Activated T-helper 2 cell treated with anti-CD3 and anti-CD28 coated beads, Interferon-gamma antibody, Interleukin-2, Interleukin-4, amounts not matched to agents 10 μg/mL and 5 μg/mL and 100 μg/mL, durations not matched to agents 14 hours and 24 hours and 36 hours (primary cell): ENCODE data around the gene NUDCD3. TPM values are rescaled to one million over a fixed set of nuclear protein-coding genes. Genes with fewer than 3 reads are reported as not detected.
"Not testable (repeated sequence)": the region's sequence is repeated elsewhere in the genome, so short reads cannot be mapped to it uniquely, and the experiment has no call there.

Experiments used
- DNase-seq: peaks from one replicate; pipeline ENCODE4 v3.0.0; 2021; ENCODE audit warnings: low spot score
- H3K27ac Mint-ChIP-seq: one replicate; pipeline ENCODE4 v1.8.0; 2021; ENCODE audit warnings: mixed read lengths
- H3K27me3 Mint-ChIP-seq: one replicate; pipeline ENCODE4 v1.8.0; 2021; ENCODE audit warnings: low read depth, mixed read lengths
- H3K36me3 Mint-ChIP-seq: one replicate; pipeline ENCODE4 v1.8.0; 2021; ENCODE audit warnings: low read depth, mixed read lengths
- H3K4me1 Mint-ChIP-seq: one replicate; pipeline ENCODE4 v1.8.0; 2021; ENCODE audit warnings: low read depth, mixed read lengths
- H3K4me3 Mint-ChIP-seq: one replicate; pipeline ENCODE4 v1.8.0; 2021; ENCODE audit warnings: low read depth, mild to moderate bottlenecking, moderate library complexity, mixed read lengths
- H3K9me3 Mint-ChIP-seq: one replicate; pipeline ENCODE4 v1.8.0; 2021; ENCODE audit warnings: mixed read lengths
- intact Hi-C: fragments of 100-400 bp; cut with micrococcal nuclease; formaldehyde crosslinking; loops from one replicate; pipeline ENCODE4 v1.15.1; 2023
- total RNA-seq: library from RNA; stranded (reverse); gene quantifications from 2 replicates; pipeline ENCODE4 v1.2.3, GENCODE V29; 2022

The NUDCD3 gene
- total RNA-seq, 1 donor from 2014 or later: 86.8 TPM

DNA sequence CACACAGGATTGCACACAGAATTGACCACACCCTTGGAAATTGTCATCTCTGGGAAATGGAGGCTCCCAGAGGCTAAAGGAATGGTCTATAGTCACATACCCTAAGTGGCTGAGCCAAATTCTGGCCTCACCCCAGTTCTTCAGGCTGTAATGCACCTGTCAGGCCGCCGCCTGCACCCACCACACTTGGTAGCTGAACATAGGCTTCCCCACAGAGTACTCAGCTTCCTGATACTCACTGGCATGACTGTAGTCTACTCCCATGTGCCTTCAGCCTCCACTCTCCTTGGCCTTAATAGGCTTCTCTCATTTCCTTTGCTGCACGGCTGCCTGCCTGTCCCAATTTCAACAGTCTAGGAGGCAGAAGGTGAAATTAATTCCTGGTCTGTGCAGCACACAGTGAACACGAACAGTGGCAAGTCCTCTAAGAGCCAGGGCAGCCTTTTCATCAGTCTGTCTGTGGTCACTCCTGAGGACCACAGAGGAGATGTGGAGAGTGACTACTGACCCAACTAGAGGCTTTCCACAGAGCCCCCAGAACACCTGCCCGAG lies 42.5 kb downstream of the NUDCD3 start:
- Mint-ChIP-seq H3K27ac (no peak overlapping the region), H3K4me1 (peaks cover 23% of the 10 kb centered on the region), H3K4me3 (no peak overlapping the region), H3K27me3 (no peaks in the 10 kb centered on the region), H3K36me3 (peaks cover 59% of the 10 kb centered on the region), H3K9me3 (no peaks in the 10 kb centered on the region)
- no peak for DNase-seq
- intact Hi-C loops: no loop called here

DNA sequence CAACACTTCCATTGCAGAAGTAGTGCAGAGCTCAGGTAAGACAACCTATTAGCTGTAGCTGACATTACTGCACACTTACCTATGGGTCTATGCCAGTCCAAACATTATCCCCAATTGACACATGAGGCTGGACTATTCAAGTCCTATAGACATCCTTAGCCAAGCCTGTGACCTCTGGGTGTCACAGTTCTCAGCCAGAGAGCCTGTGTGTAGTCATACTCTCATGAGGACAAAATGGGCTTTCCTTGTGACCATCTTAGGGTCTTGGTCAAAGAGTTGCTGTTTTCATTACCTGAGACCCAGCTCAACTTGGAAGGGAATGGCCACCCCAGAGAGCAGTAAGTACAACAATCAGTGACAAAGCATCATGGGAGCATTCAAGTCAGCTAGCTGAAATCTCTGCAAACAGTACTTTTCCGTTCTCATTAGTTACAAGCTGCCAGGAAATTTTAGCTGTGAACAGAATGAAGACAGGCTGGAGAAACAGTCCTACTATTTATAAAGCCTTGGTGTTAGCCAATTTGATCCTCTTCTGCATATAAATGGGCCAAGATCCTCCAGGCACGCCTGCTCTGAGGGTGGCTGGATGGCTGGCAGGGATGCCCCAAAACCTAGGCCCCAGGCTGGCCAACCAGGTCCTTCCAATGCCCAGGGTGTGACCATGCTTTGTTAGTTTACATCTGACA lies 44.3 kb downstream of the NUDCD3 start:
- no peak for DNase-seq
- no peak overlapping the region for H3K4me3 Mint-ChIP-seq
- H3K36me3 Mint-ChIP-seq: peaks cover 53% of the 10 kb centered on the region
- intact Hi-C loops: no loop called here
- no peaks in the 10 kb centered on the region for H3K27me3 Mint-ChIP-seq
- H3K9me3 Mint-ChIP-seq: no peaks in the 10 kb centered on the region
- peaks cover 18% of the 10 kb centered on the region for H3K4me1 Mint-ChIP-seq
- H3K27ac Mint-ChIP-seq: no peak overlapping the region

DNA sequence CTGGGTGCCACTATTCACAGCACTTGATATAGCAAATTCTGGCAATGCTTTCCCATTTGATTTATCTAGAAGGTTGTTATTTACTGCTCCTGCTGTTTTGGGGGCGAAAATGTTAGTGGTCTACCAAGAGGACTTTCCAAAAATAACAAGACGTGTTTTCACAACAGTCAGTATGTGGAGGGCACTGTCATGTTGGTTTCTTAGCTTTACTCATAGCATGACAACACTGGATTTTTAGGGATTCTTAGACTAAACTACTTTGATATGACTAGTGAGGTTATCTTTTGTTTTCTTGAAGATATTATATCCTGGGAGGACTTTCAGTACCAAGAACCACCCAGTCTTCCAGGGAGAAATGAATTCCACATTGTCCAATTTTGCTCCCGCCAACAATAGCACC lies 49.4 kb downstream of the NUDCD3 start:
- Mint-ChIP-seq H3K4me1 (peaks cover 11% of the 10 kb centered on the region), H3K36me3 (peaks cover 36% of the 10 kb centered on the region), H3K9me3 (no peaks in the 10 kb centered on the region), H3K27ac (no peak overlapping the region), H3K27me3 (no peaks in the 10 kb centered on the region), H3K4me3 (no peak overlapping the region)
- intact Hi-C loops: no loop called here
- no peak for DNase-seq

DNA sequence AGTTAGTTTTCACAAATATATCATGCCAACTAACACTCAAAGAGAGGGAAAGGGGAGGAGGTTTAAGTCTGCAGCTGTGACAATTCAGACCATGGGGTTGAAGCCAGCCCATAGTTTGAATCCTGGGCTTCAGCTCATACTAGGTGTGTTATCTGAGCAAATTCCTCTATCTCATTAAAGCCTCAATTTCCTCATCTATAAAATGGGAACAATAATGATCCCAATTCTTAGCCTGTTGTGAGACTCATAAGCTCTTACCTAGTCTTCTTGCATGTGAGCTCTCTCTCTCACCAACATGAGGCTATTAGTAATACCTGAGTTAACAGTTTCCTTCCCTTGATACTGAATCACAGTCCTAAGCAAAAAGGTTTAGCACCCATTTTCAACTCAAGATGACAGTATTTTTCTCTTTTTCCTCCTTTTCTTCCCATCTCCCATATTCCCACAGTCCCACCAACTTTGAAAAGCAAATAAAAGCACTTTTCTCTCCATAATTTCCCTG lies 49.8 kb downstream of the NUDCD3 start:
- Mint-ChIP-seq H3K36me3 (peaks cover 33% of the 10 kb centered on the region), H3K4me3 (no peak overlapping the region), H3K27me3 (no peaks in the 10 kb centered on the region), H3K4me1 (peaks cover 13% of the 10 kb centered on the region), H3K9me3 (no peaks in the 10 kb centered on the region), H3K27ac (no peak overlapping the region)
- intact Hi-C loops: no loop called here
- no peak for DNase-seq

DNA sequence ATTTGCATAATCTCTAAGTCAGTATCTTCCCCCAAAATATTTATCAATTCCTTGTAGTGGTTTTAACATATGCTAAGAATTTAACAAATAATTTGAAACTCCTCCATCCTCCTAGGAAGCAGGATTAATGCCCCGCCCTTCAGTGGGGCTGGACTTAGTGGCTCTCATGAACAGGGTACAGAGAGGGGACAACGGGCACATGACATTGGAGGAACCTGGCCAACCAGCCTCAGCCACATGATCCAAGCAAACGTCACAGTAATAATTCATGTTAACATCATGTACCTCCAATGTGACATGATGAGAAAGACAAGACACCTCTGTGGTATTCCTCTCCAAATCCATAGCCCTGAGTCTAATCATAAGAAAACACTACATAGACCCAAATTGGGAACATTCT lies 50.5 kb downstream of the NUDCD3 start:
- Mint-ChIP-seq H3K36me3 (peaks cover 31% of the 10 kb centered on the region), H3K4me3 (no peak overlapping the region), H3K4me1 (peaks cover 18% of the 10 kb centered on the region), H3K9me3 (no peaks in the 10 kb centered on the region), H3K27me3 (no peaks in the 10 kb centered on the region), H3K27ac (no peak overlapping the region)
- no peak for DNase-seq
- intact Hi-C loops: loop anchor here (5.0 kb wide), 1 partner anchor 37 kb away; no protein-coding TSS in a partner anchor

DNA sequence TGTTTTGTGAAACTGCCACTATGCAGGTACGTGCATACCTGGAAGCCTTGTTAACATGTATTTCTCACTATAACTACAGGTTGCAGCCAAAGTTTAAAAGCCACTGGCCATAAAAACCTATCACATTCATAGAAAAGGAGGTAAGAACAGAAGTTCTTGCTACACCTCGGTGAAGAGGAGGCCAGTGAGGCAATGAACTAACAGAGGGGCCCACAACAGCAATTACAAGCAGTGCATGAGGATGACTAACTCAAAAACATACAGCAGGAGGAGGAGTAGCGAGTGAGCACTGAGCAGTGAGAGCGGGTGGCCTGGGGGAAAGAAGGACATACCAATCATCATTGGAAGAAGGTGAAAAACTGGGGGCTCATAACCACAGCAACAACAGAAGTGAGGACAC lies 51.6 kb downstream of the NUDCD3 start:
- Mint-ChIP-seq H3K27me3 (no peaks in the 10 kb centered on the region), H3K27ac (peak overlapping the region; percentile 17), H3K36me3 (peaks cover 26% of the 10 kb centered on the region), H3K4me3 (no peak overlapping the region), H3K9me3 (no peaks in the 10 kb centered on the region), H3K4me1 (peaks cover 19% of the 10 kb centered on the region)
- no peak for DNase-seq
- intact Hi-C loops: loop anchor here (5.0 kb wide), 1 partner anchor 38 kb away; no protein-coding TSS in a partner anchor

DNA sequence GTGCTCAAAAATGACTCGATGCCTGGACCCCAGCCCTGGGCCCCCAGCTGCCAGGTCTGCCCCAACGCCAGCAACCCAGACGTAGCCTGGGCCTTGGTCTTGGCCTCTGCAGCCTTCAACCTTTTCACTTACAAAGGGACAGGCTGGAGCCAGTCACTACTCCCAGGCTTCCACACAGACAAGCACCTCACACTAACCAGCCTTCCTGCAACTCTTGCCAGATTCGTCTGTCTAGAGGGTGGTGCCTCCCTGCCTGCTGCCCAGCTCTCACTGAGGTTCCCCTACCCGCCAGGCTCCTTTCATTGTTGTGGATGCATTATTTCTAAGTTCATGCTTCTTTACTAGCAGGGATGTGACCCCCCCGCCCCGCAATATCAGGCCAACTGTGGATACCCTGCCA lies 56.3 kb downstream of the NUDCD3 start:
- intact Hi-C loops: no loop called here

DNA sequence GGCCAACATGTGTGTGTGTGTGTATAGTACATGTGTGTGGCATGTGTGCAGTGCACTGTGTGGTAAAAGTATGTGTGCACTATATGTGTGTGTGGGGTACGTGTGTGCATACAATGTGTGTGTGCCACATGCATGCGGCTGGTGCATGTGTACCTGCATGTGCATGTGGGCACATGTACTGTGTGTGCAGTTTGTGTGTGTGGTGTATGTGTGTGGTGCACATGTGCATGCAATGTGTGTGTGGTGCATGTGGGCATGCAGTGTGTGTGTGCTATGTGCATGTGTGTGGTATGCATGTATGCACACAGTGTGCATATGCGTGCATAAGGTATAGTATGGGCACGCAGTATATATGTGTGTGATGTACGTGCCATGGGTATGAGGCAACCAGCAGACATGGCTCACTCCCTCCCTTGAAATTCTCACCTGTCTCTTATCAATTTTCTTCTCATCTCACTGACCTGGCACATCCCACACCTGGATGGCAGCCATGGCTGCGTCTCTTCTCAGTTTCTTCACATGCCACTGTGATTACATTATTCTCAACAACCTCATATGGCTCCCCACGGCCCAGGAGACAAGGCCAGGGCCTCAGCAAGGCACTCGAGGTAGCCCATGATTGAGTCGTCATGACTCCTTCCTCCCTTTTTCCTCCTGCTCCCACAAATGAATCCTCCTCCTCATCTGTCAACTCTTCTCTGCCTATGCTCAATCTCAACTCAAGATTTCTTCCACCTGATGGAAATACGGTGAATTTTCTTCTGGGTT lies 57.0 kb downstream of the NUDCD3 start:
- Mint-ChIP-seq H3K27me3 (no peaks in the 10 kb centered on the region), H3K9me3 (no peaks in the 10 kb centered on the region), H3K4me1 (peaks cover 26% of the 10 kb centered on the region), H3K4me3 (no peak overlapping the region), H3K36me3 (peaks cover 31% of the 10 kb centered on the region), H3K27ac (no peak overlapping the region)
- intact Hi-C loops: no loop called here
- no peak for DNase-seq

More for the DNA sequence above, 56.3 kb downstream of the NUDCD3 start:
- no peaks in the 10 kb centered on the region for H3K9me3 Mint-ChIP-seq
- no peak overlapping the region for H3K27ac Mint-ChIP-seq
- no peak overlapping the region for H3K4me3 Mint-ChIP-seq
- no peak for DNase-seq
- H3K36me3 Mint-ChIP-seq: peaks cover 29% of the 10 kb centered on the region
- H3K4me1 Mint-ChIP-seq: peaks cover 29% of the 10 kb centered on the region
- H3K27me3 Mint-ChIP-seq: no peaks in the 10 kb centered on the region

DNA sequence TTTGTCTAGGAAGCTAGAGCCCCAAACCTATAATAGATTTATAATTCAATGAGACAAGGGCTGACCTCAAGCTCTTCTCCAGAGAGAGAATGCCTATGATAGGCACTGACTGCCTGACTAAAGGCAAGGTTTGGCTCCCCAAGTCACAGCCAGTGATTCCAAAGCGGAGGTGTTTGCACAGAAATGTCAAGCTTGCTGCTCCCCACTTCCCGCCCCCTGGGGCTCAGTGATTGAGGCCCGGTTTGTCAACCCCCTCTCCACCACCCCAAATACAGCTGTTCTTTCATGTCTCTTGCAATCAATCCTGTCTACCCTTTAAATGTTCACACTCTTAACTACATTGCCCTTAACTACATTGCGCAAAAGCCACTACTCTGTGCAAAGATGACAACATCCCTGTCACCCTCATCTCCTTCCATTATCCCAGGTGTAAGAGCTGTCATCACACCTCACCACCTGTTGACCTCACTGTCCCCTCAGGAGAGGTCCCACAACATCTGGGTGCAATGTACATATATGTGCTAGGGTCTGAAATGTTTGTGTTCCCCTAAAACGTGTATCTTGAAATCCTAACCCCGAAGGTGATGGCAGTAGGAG lies 58.0 kb downstream of the NUDCD3 start:
- intact Hi-C loops: no loop called here
- Mint-ChIP-seq H3K4me1 (peaks cover 26% of the 10 kb centered on the region), H3K36me3 (peaks cover 27% of the 10 kb centered on the region), H3K9me3 (no peaks in the 10 kb centered on the region), H3K27me3 (no peaks in the 10 kb centered on the region), H3K27ac (peak overlapping the region; percentile 21), H3K4me3 (no peak overlapping the region)
- no peak for DNase-seq

DNA sequence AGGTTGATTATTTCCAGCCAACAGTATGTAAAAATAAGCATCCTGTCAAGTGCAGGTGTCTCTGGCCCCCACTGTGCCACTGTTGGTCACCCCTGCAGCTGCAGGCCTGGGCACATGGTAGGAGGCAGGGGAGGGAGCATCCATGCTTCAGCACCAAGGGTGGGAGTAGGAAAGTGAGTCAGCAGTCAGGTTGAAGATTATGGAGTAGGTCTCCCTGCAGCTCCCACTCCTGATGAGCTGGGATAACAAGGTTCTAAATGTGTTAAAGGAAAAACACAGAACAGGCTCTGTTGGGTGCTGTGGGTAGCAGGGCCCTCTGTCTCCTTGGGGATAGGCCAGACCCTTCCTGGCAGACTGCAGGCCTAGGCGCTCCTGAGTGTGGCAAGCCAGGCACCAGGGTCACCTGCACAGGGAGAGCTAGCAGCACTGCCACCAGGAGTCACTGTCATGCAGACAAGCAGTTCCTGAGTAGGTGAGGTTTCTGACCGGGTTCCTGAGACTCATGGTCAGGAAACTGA lies 59.3 kb downstream of the NUDCD3 start:
- Mint-ChIP-seq H3K9me3 (no peaks in the 10 kb centered on the region), H3K4me1 (peaks cover 21% of the 10 kb centered on the region), H3K27ac (no peak overlapping the region), H3K4me3 (no peak overlapping the region), H3K27me3 (no peaks in the 10 kb centered on the region), H3K36me3 (peaks cover 32% of the 10 kb centered on the region)
- no peak for DNase-seq
- intact Hi-C loops: no loop called here

DNA sequence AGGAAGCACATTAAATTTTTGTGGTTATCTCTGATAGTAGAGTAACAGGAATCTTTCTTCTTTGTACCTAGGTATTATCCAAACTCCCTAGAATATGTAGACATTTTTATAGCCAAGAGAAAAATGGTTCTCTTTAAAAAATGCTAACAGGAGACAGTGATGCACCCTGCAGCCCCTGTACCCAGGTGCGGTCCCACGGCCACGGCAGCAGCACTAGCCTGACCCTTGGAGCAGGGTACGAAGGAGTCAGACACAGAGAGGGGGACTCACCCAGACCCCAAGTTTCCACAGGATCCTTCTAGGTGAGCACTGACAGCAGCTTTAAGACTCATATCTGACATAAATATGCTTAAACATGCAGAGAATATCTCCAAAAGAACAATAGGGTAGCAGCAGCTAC lies 60.4 kb downstream of the NUDCD3 start:
- Mint-ChIP-seq H3K4me1 (peaks cover 15% of the 10 kb centered on the region), H3K9me3 (no peaks in the 10 kb centered on the region), H3K36me3 (peaks cover 33% of the 10 kb centered on the region), H3K27me3 (no peaks in the 10 kb centered on the region), H3K4me3 (no peak overlapping the region), H3K27ac (no peak overlapping the region)
- intact Hi-C loops: no loop called here
- no peak for DNase-seq

DNA sequence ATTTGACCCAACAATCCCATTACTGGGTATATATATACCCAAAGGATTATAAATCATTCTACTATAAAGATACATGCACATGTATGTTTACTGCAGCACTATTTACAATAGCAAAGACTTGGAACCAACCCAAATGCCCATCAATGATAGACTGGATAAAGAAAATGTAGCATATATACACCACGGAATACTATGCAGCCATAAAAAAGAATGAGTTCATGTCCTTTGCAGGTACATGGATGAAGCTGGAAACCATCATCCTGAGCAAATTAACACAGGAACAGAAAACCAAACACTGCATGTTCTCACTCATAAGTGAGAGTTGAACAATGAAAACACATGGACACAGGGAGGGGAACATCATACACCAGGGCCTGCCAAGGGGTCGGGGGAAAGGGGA lies 65.7 kb downstream of the NUDCD3 start:
- DNase-seq, H3K9me3 Mint-ChIP-seq, intact Hi-C loops, H3K27me3 Mint-ChIP-seq, H3K4me1 Mint-ChIP-seq, H3K27ac Mint-ChIP-seq, H3K4me3 Mint-ChIP-seq: not testable (repeated sequence)
- H3K36me3 Mint-ChIP-seq: peaks cover 72% of the 10 kb centered on the region
